Measurements from ENCODE around the gene MOV10.
"Not testable (repeated sequence)": the region's sequence is repeated elsewhere in the genome, so short reads cannot be mapped to it uniquely, and the experiment has no call there.

- TF ChIP-seq TCF12 (IDR thresholded peaks at IDR 0.05; ENCODE audit: low read depth, low read length); POLR2AphosphoS5 (IDR thresholded peaks at IDR 0.05; ENCODE audit: low read length); JUND (IDR thresholded peaks at IDR 0.05; ENCODE audit: low read depth, low read length); NFIC (IDR thresholded peaks at IDR 0.05; ENCODE audit: low read depth, low read length); ZSCAN29 (IDR thresholded peaks at IDR 0.05); ASH2L (IDR thresholded peaks at IDR 0.05; ENCODE audit: borderline replicate concordance, low read depth); CEBPB (IDR thresholded peaks at IDR 0.05; ENCODE audit: borderline replicate concordance in 1 of 2, low read depth in 2 of 2, low read length in 2 of 2); POLR2A (IDR thresholded peaks at IDR 0.05; ENCODE audit: low read depth, low read length); CREB1 (IDR thresholded peaks at IDR 0.05; ENCODE audit: low read depth); KDM1A (IDR thresholded peaks at IDR 0.05; ENCODE audit: borderline replicate concordance): not testable (repeated sequence)
- TF ChIP-seq, protein P1, sequence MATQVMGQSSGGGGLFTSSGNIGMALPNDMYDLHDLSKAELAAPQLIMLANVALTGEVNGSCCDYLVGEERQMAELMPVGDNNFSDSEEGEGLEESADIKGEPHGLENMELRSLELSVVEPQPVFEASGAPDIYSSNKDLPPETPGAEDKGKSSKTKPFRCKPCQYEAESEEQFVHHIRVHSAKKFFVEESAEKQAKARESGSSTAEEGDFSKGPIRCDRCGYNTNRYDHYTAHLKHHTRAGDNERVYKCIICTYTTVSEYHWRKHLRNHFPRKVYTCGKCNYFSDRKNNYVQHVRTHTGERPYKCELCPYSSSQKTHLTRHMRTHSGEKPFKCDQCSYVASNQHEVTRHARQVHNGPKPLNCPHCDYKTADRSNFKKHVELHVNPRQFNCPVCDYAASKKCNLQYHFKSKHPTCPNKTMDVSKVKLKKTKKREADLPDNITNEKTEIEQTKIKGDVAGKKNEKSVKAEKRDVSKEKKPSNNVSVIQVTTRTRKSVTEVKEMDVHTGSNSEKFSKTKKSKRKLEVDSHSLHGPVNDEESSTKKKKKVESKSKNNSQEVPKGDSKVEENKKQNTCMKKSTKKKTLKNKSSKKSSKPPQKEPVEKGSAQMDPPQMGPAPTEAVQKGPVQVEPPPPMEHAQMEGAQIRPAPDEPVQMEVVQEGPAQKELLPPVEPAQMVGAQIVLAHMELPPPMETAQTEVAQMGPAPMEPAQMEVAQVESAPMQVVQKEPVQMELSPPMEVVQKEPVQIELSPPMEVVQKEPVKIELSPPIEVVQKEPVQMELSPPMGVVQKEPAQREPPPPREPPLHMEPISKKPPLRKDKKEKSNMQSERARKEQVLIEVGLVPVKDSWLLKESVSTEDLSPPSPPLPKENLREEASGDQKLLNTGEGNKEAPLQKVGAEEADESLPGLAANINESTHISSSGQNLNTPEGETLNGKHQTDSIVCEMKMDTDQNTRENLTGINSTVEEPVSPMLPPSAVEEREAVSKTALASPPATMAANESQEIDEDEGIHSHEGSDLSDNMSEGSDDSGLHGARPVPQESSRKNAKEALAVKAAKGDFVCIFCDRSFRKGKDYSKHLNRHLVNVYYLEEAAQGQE (IDR thresholded peaks at IDR 0.05; ENCODE audit: low read depth, low read length): not testable (repeated sequence)
- TF ChIP-seq, protein P2, sequence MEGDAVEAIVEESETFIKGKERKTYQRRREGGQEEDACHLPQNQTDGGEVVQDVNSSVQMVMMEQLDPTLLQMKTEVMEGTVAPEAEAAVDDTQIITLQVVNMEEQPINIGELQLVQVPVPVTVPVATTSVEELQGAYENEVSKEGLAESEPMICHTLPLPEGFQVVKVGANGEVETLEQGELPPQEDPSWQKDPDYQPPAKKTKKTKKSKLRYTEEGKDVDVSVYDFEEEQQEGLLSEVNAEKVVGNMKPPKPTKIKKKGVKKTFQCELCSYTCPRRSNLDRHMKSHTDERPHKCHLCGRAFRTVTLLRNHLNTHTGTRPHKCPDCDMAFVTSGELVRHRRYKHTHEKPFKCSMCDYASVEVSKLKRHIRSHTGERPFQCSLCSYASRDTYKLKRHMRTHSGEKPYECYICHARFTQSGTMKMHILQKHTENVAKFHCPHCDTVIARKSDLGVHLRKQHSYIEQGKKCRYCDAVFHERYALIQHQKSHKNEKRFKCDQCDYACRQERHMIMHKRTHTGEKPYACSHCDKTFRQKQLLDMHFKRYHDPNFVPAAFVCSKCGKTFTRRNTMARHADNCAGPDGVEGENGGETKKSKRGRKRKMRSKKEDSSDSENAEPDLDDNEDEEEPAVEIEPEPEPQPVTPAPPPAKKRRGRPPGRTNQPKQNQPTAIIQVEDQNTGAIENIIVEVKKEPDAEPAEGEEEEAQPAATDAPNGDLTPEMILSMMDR (IDR thresholded peaks at IDR 0.05 in 2 of 3, conservative IDR thresholded peaks at IDR 0.05 in 1 of 3; ENCODE audit: control insufficient read depth in 2 of 3, extremely low read depth in 1 of 3, insufficient read depth in 1 of 3, low read depth in 3 of 3, low read length in 3 of 3): not testable (repeated sequence)
Observed at GRCh38 chr1:112729011-112729410, 54.6 kb downstream of the MOV10 start.

Measured in GM12878 (cell line).